ENCODE results near the gene LPCAT2. TPM values are rescaled to one million over a fixed set of nuclear protein-coding genes. Genes with fewer than 3 reads are reported as not detected.

The LPCAT2 gene
- total RNA-seq, 1 donor from 2014 or later, result 2.8 TPM

DNA sequence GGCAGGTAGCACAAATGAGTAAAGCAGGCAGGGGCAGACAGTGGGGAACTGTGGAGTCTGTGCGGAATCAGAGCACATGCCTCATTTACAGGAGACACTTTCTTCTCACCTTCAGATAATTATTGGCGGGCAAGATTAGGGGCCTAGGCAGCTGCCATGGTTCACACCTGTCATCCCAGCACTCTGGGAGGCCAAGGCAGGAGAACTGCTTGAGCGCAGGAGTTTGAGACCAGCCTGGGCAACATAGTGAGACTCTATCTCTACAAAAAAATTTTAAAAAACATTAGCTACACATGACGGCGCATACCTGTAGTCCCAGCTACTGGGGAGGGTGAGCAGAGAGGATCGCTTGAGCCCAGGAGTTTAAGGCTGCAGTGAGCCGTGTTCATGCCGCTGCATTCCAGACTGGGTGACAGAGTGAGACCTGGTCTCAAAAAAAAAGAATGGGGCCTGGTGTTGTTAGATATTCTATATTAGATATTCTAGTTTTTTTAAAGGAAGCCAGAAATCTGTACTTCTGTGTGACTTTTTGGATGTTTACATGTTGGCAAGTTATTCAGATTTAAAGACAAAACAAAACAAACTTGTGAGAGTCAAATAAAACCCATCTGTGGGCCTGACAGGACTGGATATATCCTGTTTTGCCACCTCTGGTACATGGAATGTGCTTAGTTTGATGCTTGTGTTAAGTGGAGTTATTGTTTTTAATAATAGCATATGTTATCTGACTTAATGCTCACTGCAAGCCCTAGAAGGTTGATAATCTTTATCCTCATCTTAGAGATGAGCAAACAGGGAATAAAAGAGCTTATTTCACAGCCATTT is 4.9 kb upstream of the LPCAT2 start:
- DNase-seq (ENCODE audit: low read depth in 2 of 2), result no peak

- no peak for DNase-seq (ENCODE audit: low read depth in 2 of 2)
Measured at GRCh38 chr16:55505333-55506015, 3.4 kb upstream of the LPCAT2 start.

DNA sequence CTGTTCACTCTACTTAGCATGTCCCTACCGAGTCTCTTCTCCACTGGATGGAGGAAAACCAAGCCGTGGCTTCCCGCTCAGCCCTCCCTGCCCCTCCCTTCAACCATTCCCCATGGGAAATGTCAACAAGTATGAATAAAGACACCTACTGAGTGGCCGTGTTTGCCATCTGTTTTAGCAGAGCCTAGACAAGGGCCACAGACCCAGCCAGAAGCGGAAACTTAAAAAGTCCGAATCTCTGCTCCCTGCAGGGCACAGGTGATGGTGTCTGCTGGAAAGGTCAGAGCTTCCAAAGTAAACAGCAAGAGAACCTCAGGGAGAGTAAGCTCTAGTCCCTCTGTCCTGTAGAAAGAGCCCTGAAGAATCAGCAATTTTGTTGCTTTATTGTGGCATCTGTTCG is 2.8 kb upstream of the LPCAT2 start:
- DNase-seq (ENCODE audit: low read depth in 2 of 2), result no peak

GRCh38 chr16:55506708-55507107 is 2.2 kb upstream of the LPCAT2 start:
- no peak for DNase-seq (ENCODE audit: low read depth in 2 of 2)

DNA sequence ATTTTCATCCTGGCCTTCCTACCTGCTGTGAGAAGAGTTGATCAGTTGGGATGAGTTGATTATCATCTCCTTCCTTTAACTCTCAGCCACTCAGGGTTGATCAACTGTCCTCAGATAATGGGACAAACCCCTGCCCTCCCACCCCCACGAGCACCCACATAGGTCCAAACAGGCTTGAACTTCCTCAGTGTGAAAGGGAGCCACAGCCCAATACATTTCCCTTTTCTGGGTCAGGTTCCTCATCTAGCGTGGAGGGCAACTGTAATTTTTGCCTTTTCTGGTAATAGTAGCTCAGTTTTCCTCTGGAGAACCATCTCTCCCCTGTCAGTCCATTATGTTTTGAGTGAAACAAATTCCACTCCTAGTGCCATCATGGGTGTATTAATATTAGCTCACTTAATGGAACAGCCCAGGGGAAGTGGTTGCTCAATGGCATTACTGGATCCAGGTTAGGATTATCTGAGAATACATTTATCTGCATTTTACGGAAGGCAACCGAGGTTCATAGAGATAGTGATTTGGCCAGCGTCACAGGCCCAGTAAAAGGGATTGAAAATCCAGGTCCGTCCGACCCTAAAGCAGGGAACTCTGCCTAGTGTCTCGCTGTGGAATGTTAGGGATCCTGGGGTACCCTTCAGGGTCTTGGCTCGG is 476 bp upstream of the LPCAT2 start:
- DNase-seq (ENCODE audit: low read depth in 2 of 2), result no peak

DNA sequence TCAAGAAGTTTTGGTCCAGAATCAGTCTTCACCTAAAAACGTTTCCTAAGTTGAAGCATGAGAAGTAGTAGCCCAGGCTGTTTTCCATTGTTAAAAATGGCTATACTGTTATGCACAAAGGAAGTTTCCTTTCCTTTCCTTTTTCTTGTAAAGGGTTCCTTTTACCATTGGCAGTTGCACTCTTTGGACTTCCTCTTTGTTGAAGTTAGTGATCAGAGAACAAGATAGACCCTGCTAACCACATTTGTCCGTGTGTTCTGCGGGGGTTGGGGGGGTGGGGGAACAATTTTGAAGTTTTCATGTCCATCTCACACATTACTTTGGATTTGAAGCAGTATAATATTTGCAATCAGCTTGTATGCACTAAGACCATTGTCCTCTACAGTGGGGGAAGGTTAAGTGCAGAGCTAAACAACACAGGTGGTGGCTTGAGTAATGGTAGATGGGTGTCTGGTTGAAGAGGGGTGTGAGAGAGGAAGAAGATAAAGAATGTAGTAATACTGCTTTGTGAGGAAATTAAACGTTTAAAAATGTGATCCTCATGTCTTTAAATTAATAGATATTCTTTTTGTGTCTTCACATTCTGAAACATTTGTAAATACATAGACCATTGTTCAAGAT is 1.4 kb downstream of the LPCAT2 start:
- DNase-seq (ENCODE audit: low read depth in 2 of 2), result no peak

- DNase-seq (ENCODE audit: low read depth in 2 of 2), result no peak
Measured at GRCh38 chr16:55512941-55513340, 4.1 kb downstream of the LPCAT2 start.

GRCh38 chr16:55513616-55514015 is 4.7 kb downstream of the LPCAT2 start:
- DNase-seq (ENCODE audit: low read depth in 2 of 2), result no peak

- no peak for DNase-seq (ENCODE audit: low read depth in 2 of 2)
Measured at GRCh38 chr16:55515111-55515510, 6.2 kb downstream of the LPCAT2 start.

DNA sequence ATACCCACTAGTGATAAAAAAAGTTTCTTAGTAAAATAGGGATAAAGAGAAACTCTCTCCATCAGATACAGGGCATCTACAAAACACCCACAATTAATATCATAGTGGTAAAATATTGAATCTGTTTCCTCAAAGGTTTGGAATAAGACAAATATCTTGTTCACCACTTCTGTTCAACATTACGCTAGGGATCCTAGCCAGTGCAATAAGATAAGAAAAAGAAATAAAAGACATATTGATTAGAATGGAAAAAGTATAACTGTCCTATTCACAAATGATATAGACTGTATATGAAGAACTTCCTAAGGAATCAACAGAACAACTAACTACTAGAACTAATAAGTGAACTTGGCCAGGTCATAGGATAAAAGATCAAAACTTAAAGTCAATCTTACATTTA is 12.9 kb downstream of the LPCAT2 start:
- DNase-seq (ENCODE audit: low read depth in 2 of 2), result no peak

DNA sequence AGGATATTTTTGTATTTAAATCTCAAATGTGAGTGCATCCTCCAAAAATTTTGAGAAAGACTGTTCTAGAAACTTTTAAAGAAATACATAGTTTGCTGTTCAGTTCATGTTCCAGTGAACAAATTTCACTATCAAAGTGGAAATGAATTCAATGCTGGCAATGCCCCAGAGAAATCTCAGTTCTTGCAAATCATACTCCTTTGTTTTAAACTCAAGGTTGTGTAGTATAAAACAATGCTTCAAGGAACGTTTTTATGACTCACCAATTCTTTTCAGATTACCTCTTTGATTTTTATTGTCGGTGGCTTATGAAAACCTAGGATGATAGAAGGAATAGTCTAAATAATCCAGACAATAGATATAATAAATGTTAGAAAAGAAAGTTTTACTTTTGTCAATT is 17.6 kb downstream of the LPCAT2 start:
- DNase-seq (ENCODE audit: low read depth in 2 of 2), result peak in 1 of 2 donors; percentile 81

- DNase-seq (ENCODE audit: low read depth in 2 of 2), result no peak
Measured at GRCh38 chr16:55527885-55528284, 19.0 kb downstream of the LPCAT2 start.

- peak in 1 of 2 donors; percentile 54 for DNase-seq (ENCODE audit: low read depth in 2 of 2)
Measured at GRCh38 chr16:55529018-55529417, 20.1 kb downstream of the LPCAT2 start.

- DNase-seq (ENCODE audit: low read depth in 2 of 2), result no peak
Measured at GRCh38 chr16:55530316-55530856, 21.5 kb downstream of the LPCAT2 start.

DNA sequence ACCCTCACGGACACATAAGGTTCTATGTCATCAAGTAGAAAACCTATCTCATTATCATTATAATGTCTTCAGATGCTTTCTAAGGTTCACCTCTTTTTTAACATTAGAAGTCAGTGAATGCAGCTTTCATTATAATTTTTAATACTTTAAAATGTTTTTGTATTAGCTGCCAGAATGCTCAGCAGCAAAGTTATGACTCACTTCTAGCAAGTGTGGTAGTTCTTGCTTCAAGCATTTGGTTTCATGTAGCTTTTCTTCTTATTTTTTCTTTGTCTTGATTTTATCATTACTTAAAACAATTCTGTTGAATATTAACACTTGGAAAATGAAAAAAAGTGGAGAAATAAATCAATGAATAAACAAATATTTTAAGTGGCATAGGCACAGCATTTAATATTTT is 23.4 kb downstream of the LPCAT2 start:
- no peak for DNase-seq (ENCODE audit: low read depth in 2 of 2)

- no peak for DNase-seq (ENCODE audit: low read depth in 2 of 2)
Measured at GRCh38 chr16:55534756-55535155, 25.9 kb downstream of the LPCAT2 start.

DNA sequence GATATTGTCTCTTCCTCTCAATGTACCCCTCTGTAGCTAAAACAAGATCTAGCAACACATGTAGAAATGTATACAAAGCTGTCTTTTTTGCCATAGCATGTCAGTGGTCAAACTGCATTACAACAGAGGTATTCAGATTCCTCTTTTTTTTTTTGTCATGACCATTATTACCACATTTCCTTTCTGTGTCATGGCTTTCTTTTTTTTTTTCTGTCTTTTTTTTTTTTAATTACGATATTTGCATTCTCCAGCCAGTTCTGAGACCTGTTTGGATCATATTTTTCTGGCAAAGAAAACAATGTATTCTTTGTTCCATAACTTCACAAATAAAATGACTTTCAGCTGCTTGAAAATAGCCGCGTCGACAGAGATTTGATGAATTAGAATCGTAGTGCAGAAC is 30.2 kb downstream of the LPCAT2 start:
- no peak for DNase-seq (ENCODE audit: low read depth in 2 of 2)

GRCh38 chr16:55539488-55539887 is 30.6 kb downstream of the LPCAT2 start:
- no peak for DNase-seq (ENCODE audit: low read depth in 2 of 2)

GRCh38 chr16:55540221-55540620 is 31.3 kb downstream of the LPCAT2 start:
- no peak for DNase-seq (ENCODE audit: low read depth in 2 of 2)

DNA sequence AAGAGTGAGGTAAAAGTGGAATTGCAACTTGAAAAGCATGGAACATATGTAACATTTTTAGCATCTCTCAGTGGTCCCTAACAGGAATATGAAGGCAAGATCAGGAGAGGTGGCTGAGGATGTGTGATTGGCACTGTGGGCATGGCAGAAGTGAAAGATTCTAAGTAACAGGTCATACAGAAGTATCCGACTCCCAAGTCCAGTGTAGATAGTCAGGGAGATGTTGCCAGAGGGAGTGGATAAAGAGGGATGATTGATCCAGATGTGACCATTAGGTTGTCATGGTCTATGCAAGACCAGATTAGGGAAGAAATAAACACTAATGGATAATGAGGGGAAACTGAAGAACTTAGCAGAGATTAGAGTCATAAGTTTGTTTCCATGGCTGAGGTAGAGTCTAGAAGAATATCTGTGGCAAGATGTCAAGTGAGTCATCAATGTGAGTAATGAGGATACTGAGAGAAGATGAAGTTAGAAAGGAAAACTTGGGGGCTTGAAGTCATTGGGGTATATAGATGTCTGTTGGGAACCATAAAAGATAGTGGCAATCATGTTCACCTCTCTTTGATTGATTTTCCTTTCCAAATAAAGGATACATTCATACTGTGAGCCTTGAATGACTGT is 33.7 kb downstream of the LPCAT2 start:
- peak in 1 of 2 donors; percentile 69 for DNase-seq (ENCODE audit: low read depth in 2 of 2)

DNA sequence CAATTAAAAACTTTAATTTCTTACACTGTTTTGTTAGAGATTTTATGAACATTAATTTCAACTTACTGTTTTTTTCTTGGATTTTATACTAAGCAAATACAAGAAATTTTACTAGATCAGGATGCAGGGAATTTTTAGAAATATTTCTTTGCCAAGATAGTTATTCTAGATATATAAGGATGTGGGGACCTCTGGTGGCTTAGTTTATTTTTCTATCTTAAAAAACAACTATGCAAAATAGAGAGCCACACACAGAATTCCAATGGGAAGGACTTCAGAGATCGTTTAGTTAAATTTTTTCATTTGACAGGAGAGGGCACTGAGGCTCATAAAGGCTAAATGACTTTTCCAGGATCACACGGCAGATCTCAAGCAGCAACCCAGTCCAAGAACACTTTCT is 34.6 kb downstream of the LPCAT2 start:
- peak; percentile 34 to 41 for DNase-seq (ENCODE audit: low read depth in 2 of 2)
